HG03432 (cell line): ENCODE data around the gene NOG.

Source experiments
- ATAC-seq: cut with Tn5 transposase; IDR thresholded peaks from one replicate; pipeline ENCODE4 v1.9.1; 2021; ENCODE audit warnings: mild to moderate bottlenecking, moderate library complexity; ENCODE audit not compliant: unreplicated experiment

Gene NOG

GRCh38 chr17:56635641-56636040, 42.1 kb downstream of the NOG start:
- no peak for ATAC-seq

GRCh38 chr17:56636265-56636664, 42.8 kb downstream of the NOG start:
- no peak for ATAC-seq

DNA sequence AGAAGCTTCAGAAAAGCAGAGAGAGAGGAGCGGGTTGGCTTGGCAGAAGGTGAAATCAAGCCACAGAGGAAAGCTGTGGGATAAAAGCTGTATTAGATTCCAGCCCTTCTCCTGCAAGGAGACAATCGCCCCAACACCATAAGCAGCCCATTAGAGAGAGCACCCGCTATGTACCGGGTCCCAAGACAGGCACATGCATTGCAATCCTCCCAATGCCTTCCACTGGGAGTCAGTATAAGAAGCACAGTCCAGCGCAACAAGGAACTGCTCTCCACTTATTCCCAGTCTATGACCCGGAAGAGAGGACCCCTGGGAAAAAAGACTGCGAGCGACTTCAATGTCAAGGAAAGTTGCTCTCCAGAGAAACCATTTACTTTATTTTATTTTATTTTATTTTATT, 43.8 kb downstream of the NOG start:
- no peak for ATAC-seq

- no peak for ATAC-seq
Observed at GRCh38 chr17:56638591-56639051, 45.1 kb downstream of the NOG start.

GRCh38 chr17:56639517-56639916, 46.0 kb downstream of the NOG start:
- ATAC-seq, result no peak

DNA sequence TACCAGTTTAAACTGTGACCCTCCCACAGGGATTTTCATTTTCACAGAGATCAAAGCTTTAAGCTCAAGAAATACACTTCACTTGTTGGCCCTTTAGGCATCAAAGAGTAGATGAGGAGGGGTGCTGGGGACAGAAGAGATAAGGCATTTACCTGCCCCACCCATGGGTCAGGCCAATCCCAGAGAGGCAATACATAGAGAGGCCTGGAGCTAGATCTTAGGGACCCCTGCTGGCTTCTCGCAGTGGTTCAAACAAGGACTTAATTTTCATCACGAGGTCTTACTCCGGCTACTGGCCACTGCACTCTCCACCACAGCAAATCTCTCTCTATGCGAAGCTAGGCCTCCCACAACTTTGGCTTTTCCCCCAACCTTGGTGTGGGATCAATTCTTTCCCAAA, 46.6 kb downstream of the NOG start:
- no peak for ATAC-seq

DNA sequence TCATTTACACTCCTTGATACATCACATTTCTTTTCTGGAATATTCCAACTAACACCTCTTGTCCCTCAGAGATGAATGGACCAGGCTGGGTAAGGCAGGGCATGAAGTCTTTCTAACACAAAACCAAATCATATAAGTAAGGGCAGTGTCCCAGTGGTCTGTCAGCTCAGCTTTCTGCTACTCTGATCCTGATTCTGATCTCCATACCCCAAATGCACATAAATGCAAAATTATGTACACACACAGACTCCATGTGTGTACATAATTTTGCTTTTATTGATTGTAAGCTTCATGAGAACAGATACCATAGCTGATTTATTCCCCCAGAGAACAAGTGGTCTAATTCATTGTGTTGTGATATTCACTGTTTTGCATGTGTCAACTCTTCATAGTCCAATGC, 47.9 kb downstream of the NOG start:
- ATAC-seq, result no peak

DNA sequence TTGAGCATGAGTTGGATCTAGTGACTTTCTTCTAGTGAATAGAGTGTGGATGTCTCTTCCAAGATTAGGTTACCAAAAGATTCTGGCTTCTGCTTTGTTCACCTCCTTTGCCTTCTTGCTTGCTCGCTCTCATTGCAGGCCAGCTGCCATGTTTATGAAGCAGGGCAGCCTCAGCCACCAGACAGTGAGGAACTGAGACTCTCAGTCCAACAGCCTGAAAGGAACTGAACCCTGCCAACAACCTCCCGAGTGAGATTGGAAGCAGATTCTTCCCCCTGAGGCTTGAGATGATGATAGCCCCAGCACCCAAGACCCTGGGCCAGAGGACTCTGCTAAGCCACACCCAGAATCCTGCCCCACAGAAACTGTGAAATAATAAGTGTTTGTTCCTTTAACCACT, 48.4 kb downstream of the NOG start:
- ATAC-seq, result no peak

- no peak for ATAC-seq
Observed at GRCh38 chr17:56642424-56642823, 48.9 kb downstream of the NOG start.
